ENCODE results near the gene TNFSF4. TPM values are rescaled to one million over a fixed set of nuclear protein-coding genes. Genes with fewer than 3 reads are reported as not detected.
A peak's percentile ranks its signal among the peaks of the same experiment; 100 is the strongest.

Gene TNFSF4
- total and polyA plus RNA-seq, 2 donors: 3.7 to 4.5 TPM

DNA sequence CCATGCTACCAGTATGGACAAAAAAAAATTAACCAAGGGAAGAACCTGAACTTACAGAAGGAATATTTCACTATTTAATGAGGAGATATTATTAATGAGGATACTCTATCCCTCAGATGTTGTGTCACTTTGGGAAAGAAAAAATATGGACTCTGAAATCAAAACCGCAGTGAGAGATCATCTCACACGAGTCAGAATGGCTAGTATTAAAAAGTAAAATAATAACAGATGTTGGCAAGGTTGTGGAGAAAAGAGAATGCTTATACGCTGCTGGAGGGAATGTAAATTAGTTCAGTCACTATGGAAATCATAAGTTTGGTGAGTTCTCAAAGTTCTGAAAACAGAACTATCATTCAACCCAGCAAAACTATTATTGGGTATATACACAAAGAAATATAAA lies 30.9 kb downstream of the TNFSF4 start:
- Histone ChIP-seq H3K27me3 (ENCODE audit: control insufficient read depth in 2 of 2, insufficient read depth in 1 of 2, low read length in 1 of 2) (no peaks in the 10 kb centered on the region), H3K27ac (ENCODE audit: low read depth in 1 of 2, low read length in 1 of 2) (no peak overlapping the region), H3K4me1 (ENCODE audit: control insufficient read depth in 2 of 2, insufficient read depth in 2 of 2, low read length in 2 of 2) (no peaks in the 10 kb centered on the region), H3K9me3 (ENCODE audit: control insufficient read depth in 2 of 2, insufficient read depth in 1 of 2, low read length in 1 of 2) (peaks cover 3 to 17% of the 10 kb centered on the region in 2 donors), H3K4me3 (ENCODE audit: low read length in 2 of 2) (no peak overlapping the region), H3K36me3 (ENCODE audit: control insufficient read depth in 2 of 2, insufficient read depth in 2 of 2, low read length in 1 of 2) (no peaks in the 10 kb centered on the region)
- 93% methylated on average over 3 of the region's 3 CpGs for WGBS
- no peak for DNase-seq (ENCODE audit: low read depth in 6 of 9, low spot score in 9 of 9)

DNA sequence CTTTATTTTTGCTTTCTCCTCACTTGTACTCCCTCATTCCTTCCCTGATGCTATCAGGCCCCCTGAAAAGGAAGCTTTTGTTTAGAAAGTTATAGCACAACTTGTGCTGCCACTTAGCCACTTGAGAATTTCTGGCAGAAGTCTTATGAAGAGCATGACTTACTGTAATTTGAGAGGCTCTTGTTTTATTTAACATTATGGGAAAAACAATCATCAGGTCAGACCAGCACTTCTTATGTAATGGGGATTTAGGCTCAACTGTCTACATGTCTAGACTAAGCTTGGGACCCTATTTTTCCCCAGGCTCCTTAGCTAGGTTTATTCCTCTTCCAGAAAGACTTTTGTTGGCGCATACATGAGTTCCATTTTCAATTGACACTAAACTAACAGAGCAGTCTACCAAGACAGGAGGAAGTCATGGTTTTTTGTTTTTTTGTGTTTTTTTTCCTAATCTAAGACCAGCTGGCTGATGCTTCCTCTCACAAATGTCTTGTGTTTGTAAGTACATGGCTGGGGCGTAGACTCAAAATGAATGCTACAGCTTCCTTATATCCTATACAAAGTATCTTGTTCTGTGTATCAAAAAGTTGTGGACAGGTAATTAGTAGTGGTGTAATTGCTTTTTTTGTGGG lies 31.5 kb downstream of the TNFSF4 start:
- H3K4me1 ChIP-seq (ENCODE audit: control insufficient read depth in 2 of 2, insufficient read depth in 2 of 2, low read length in 2 of 2): no peaks in the 10 kb centered on the region
- DNase-seq (ENCODE audit: low read depth in 6 of 9, low spot score in 9 of 9): peak in 1 of 9 donors; percentile 8
- peaks cover 3 to 17% of the 10 kb centered on the region in 2 donors for H3K9me3 ChIP-seq (ENCODE audit: control insufficient read depth in 2 of 2, insufficient read depth in 1 of 2, low read length in 1 of 2)
- H3K27me3 ChIP-seq (ENCODE audit: control insufficient read depth in 2 of 2, insufficient read depth in 1 of 2, low read length in 1 of 2): no peaks in the 10 kb centered on the region
- no peak overlapping the region for H3K4me3 ChIP-seq (ENCODE audit: low read length in 2 of 2)
- H3K27ac ChIP-seq (ENCODE audit: low read depth in 1 of 2, low read length in 1 of 2): peak overlapping the region; percentile 9 to 14
- 70% methylated on average over 2 of the region's 2 CpGs for WGBS
- no peaks in the 10 kb centered on the region for H3K36me3 ChIP-seq (ENCODE audit: control insufficient read depth in 2 of 2, insufficient read depth in 2 of 2, low read length in 1 of 2)

DNA sequence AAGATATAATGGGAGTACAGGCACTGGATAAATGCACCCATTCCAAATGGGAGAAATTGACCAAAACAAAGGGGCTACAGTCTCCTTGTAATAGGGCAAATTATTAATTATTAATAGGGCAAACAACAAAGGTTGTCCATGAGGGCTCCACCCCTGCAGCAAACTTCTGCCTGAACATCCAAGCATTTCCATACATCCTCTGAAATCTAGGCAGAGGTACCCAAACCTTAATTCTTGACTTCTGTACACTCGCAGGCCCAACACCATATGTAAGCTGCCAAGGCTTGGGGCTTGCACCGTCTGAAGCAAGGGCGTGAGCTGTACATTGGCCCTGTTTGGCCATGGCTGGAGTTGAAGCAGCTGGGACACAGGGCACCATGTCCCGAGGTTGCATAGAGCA lies 33.7 kb downstream of the TNFSF4 start:
- Histone ChIP-seq H3K36me3 (ENCODE audit: control insufficient read depth in 2 of 2, insufficient read depth in 2 of 2, low read length in 1 of 2) (no peaks in the 10 kb centered on the region), H3K9me3 (ENCODE audit: control insufficient read depth in 2 of 2, insufficient read depth in 1 of 2, low read length in 1 of 2) (peaks cover 3 to 17% of the 10 kb centered on the region in 2 donors), H3K4me3 (ENCODE audit: low read length in 2 of 2) (no peak overlapping the region), H3K4me1 (ENCODE audit: control insufficient read depth in 2 of 2, insufficient read depth in 2 of 2, low read length in 2 of 2) (no peaks in the 10 kb centered on the region), H3K27ac (ENCODE audit: low read depth in 1 of 2, low read length in 1 of 2) (no peak overlapping the region), H3K27me3 (ENCODE audit: control insufficient read depth in 2 of 2, insufficient read depth in 1 of 2, low read length in 1 of 2) (no peaks in the 10 kb centered on the region)
- DNase-seq (ENCODE audit: low read depth in 6 of 9, low spot score in 9 of 9): no peak
- WGBS: 96% methylated on average over 4 of the region's 4 CpGs

DNA sequence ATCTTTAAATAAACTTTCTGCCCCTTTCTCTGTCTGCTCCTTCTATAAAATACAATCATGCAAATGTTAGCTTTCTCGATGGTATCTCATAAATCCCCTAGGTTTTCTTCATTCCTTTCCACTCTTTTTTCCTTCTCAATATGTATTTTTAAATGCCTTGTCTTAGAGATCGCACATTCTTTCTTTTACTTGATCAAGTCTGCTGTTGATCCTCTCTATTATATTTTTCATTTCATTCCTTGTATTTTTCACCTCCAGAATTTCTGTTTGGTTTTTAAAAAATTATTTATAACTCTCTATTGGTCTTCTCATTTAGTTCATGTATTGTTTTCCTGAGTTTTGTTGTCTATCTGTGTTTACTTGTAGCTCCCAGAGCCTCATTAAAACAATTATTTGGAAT lies 36.0 kb downstream of the TNFSF4 start:
- H3K27ac ChIP-seq (ENCODE audit: low read depth in 1 of 2, low read length in 1 of 2): no peak overlapping the region
- H3K4me1 ChIP-seq (ENCODE audit: control insufficient read depth in 2 of 2, insufficient read depth in 2 of 2, low read length in 2 of 2): no peaks in the 10 kb centered on the region
- H3K27me3 ChIP-seq (ENCODE audit: control insufficient read depth in 2 of 2, insufficient read depth in 1 of 2, low read length in 1 of 2): no peaks in the 10 kb centered on the region
- no peaks in the 10 kb centered on the region for H3K36me3 ChIP-seq (ENCODE audit: control insufficient read depth in 2 of 2, insufficient read depth in 2 of 2, low read length in 1 of 2)
- WGBS: 92% methylated on average over 2 of the region's 2 CpGs
- H3K4me3 ChIP-seq (ENCODE audit: low read length in 2 of 2): no peak overlapping the region
- no peak for DNase-seq (ENCODE audit: low read depth in 6 of 9, low spot score in 9 of 9)
- peaks cover 3 to 17% of the 10 kb centered on the region in 2 donors for H3K9me3 ChIP-seq (ENCODE audit: control insufficient read depth in 2 of 2, insufficient read depth in 1 of 2, low read length in 1 of 2)

DNA sequence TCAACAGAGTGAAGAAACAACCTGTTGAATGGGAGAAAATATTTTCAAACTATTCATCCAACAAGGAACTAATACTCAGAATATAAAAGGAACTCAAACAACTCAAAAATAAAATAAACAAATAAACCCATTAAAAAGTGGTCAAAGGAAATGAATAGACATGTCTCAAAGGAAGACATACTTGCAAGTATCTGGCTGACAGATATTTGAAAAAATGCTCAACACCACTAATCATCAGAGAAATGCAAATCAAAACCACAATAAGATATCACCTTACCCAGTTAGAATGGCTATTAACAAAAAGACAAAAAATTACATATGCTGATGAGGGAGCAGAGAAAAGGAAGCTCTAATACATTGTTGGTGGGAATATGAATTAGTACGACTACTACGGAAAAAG lies 38.2 kb downstream of the TNFSF4 start:
- H3K4me1 ChIP-seq (ENCODE audit: control insufficient read depth in 2 of 2, insufficient read depth in 2 of 2, low read length in 2 of 2): no peaks in the 10 kb centered on the region
- WGBS: 97% methylated on average over 2 of the region's 2 CpGs
- peaks cover 3 to 16% of the 10 kb centered on the region in 2 donors for H3K9me3 ChIP-seq (ENCODE audit: control insufficient read depth in 2 of 2, insufficient read depth in 1 of 2, low read length in 1 of 2)
- no peak overlapping the region for H3K27ac ChIP-seq (ENCODE audit: low read depth in 1 of 2, low read length in 1 of 2)
- H3K4me3 ChIP-seq (ENCODE audit: low read length in 2 of 2): no peak overlapping the region
- no peaks in the 10 kb centered on the region for H3K36me3 ChIP-seq (ENCODE audit: control insufficient read depth in 2 of 2, insufficient read depth in 2 of 2, low read length in 1 of 2)
- no peak for DNase-seq (ENCODE audit: low read depth in 6 of 9, low spot score in 9 of 9)
- H3K27me3 ChIP-seq (ENCODE audit: control insufficient read depth in 2 of 2, insufficient read depth in 1 of 2, low read length in 1 of 2): no peaks in the 10 kb centered on the region

DNA sequence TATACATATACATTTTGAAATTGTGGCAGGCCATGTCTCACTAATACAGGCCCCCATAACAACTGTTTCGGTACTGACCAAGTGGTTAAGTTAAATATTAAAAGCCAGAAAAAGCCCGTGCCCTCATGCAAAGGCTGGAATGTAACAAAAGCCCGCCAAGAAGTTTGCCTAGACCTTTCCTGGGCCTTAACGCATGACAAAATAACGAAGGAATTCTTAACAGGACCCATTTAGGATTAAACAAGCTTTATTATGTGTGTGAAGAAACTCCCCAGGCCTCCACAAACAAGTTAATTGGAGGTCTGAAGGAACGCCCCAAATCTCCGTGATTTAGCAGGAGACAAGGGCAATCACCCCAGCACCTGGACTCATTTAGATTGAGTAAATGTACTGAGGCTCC lies 42.4 kb downstream of the TNFSF4 start:
- H3K27ac ChIP-seq (ENCODE audit: low read depth in 1 of 2, low read length in 1 of 2): no peak overlapping the region
- WGBS: 88% methylated on average over 7 of the region's 7 CpGs
- H3K36me3 ChIP-seq (ENCODE audit: control insufficient read depth in 2 of 2, insufficient read depth in 2 of 2, low read length in 1 of 2): no peaks in the 10 kb centered on the region
- no peaks in the 10 kb centered on the region for H3K9me3 ChIP-seq (ENCODE audit: control insufficient read depth in 2 of 2, insufficient read depth in 1 of 2, low read length in 1 of 2)
- H3K4me1 ChIP-seq (ENCODE audit: control insufficient read depth in 2 of 2, insufficient read depth in 2 of 2, low read length in 2 of 2): no peaks in the 10 kb centered on the region
- no peaks in the 10 kb centered on the region for H3K27me3 ChIP-seq (ENCODE audit: control insufficient read depth in 2 of 2, insufficient read depth in 1 of 2, low read length in 1 of 2)
- H3K4me3 ChIP-seq (ENCODE audit: low read length in 2 of 2): no peak overlapping the region
- DNase-seq (ENCODE audit: low read depth in 6 of 9, low spot score in 9 of 9): no peak

DNA sequence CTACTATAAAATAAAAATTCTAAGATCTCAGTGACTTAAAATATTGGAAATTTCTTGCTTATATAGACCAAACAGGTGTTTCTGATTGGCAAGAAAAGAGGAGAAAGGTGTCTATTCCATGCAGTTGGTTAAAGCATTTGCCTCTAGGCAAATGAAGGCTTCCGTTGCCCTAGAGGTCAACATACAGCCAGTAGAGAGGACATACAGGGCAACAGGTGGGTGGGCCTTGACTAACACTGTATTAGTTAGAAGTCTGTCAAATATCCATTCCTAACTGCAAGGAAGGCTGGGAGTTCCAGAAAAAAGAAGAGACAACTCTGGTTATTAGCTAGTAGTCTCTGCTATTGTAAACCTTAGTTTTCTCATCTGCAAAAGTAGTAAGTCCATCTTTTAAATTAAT lies 43.0 kb downstream of the TNFSF4 start:
- WGBS: 93% methylated on average over 1 of the region's 1 CpG
- DNase-seq (ENCODE audit: low read depth in 6 of 9, low spot score in 9 of 9): no peak
- no peaks in the 10 kb centered on the region for H3K36me3 ChIP-seq (ENCODE audit: control insufficient read depth in 2 of 2, insufficient read depth in 2 of 2, low read length in 1 of 2)
- no peak overlapping the region for H3K4me3 ChIP-seq (ENCODE audit: low read length in 2 of 2)
- H3K27ac ChIP-seq (ENCODE audit: low read depth in 1 of 2, low read length in 1 of 2): no peak overlapping the region
- H3K27me3 ChIP-seq (ENCODE audit: control insufficient read depth in 2 of 2, insufficient read depth in 1 of 2, low read length in 1 of 2): no peaks in the 10 kb centered on the region
- no peaks in the 10 kb centered on the region for H3K4me1 ChIP-seq (ENCODE audit: control insufficient read depth in 2 of 2, insufficient read depth in 2 of 2, low read length in 2 of 2)
- H3K9me3 ChIP-seq (ENCODE audit: control insufficient read depth in 2 of 2, insufficient read depth in 1 of 2, low read length in 1 of 2): no peaks in the 10 kb centered on the region

DNA sequence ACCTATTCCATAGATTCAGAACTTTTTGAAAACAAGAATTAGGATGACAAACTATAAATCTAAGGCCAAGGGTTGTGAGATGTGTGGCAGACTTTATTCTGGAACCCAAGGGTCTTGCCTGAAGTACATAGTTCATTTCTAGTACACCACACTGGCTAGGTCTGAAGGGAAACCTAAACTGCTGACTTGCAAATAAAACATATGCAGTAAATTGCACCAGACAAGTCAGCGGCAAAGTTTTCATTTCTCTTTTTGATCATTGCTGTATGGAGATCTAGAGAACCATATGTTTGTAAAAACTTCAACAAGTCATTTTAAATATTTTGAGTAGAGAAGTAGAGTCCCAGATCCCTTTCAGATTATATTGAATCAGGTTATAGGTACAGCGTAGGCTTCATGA lies 43.9 kb downstream of the TNFSF4 start:
- WGBS: 74% methylated on average over 2 of the region's 2 CpGs
- Histone ChIP-seq H3K9me3 (ENCODE audit: control insufficient read depth in 2 of 2, insufficient read depth in 1 of 2, low read length in 1 of 2) (no peaks in the 10 kb centered on the region), H3K27ac (ENCODE audit: low read depth in 1 of 2, low read length in 1 of 2) (no peak overlapping the region), H3K36me3 (ENCODE audit: control insufficient read depth in 2 of 2, insufficient read depth in 2 of 2, low read length in 1 of 2) (no peaks in the 10 kb centered on the region), H3K27me3 (ENCODE audit: control insufficient read depth in 2 of 2, insufficient read depth in 1 of 2, low read length in 1 of 2) (no peaks in the 10 kb centered on the region), H3K4me1 (ENCODE audit: control insufficient read depth in 2 of 2, insufficient read depth in 2 of 2, low read length in 2 of 2) (no peaks in the 10 kb centered on the region), H3K4me3 (ENCODE audit: low read length in 2 of 2) (no peak overlapping the region)
- DNase-seq (ENCODE audit: low read depth in 6 of 9, low spot score in 9 of 9): no peak

DNA sequence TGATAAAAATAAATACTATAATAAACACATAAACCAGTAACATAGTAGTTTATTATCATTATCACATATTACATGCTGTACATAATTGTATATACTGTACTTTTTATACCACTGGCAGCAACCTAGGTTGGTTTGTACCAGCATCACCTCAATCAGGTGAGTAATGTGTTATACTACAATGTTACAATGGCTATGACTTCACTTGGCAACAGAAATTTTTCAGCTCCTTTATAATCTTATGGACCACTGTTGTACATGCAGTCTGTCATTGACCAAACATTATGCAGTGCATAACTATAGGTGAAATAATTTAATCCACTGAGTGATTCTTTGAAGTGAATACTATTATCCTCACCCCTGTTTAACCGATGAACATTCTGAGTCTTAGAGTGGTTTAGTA lies 44.5 kb downstream of the TNFSF4 start:
- Histone ChIP-seq H3K4me3 (ENCODE audit: low read length in 2 of 2) (no peak overlapping the region), H3K4me1 (ENCODE audit: control insufficient read depth in 2 of 2, insufficient read depth in 2 of 2, low read length in 2 of 2) (no peaks in the 10 kb centered on the region), H3K9me3 (ENCODE audit: control insufficient read depth in 2 of 2, insufficient read depth in 1 of 2, low read length in 1 of 2) (no peaks in the 10 kb centered on the region), H3K27ac (ENCODE audit: low read depth in 1 of 2, low read length in 1 of 2) (no peak overlapping the region), H3K36me3 (ENCODE audit: control insufficient read depth in 2 of 2, insufficient read depth in 2 of 2, low read length in 1 of 2) (no peaks in the 10 kb centered on the region), H3K27me3 (ENCODE audit: control insufficient read depth in 2 of 2, insufficient read depth in 1 of 2, low read length in 1 of 2) (no peaks in the 10 kb centered on the region)
- DNase-seq (ENCODE audit: low read depth in 6 of 9, low spot score in 9 of 9): no peak
- WGBS: 98% methylated on average over 1 of the region's 1 CpG

All from thymus (tissue), 11 donors.